ENCODE results near the gene APOD.
"Not testable (repeated sequence)": the region's sequence is repeated elsewhere in the genome, so short reads cannot be mapped to it uniquely, and the experiment has no call there.

GRCh38 chr3:195630938-195631495 is 47.3 kb upstream of the APOD start:
- TF ChIP-seq CTCF, MAX (IDR thresholded peaks at IDR 0.05; ENCODE audit: low read depth, low read length): not testable (repeated sequence)
